IMR-90 (cell line): Measurements from ENCODE around the gene CCNK. TPM values are rescaled to one million over a fixed set of nuclear protein-coding genes. Genes with fewer than 3 reads are reported as not detected.

Experiments used
- ATAC-seq: fragments of 200-7000 bp; cut with Tn5 transposase; 2 replicates; pipeline ENCODE4 v1.9.1; 2020; ENCODE audit warnings: low read depth, mild to moderate bottlenecking, moderate library complexity
- BruUV-seq: library from RNA; stranded (reverse); fragments of 400-500 nt; replicated peaks from 2 replicates; lab custom pipeline; 2021; lab: Mats Ljungman, UMichigan
- CTCF ChIA-PET: fragments of 300-600 bp; formaldehyde crosslinking; extraction: SDS; loops from one replicate; lab custom pipeline; 2021; ENCODE audit warnings: antibody characterized with exemption; lab: Yijun Ruan, JAX
- POLR2A ChIA-PET: fragments of 300-600 bp; sonication (Branson Sonifier 250); formaldehyde crosslinking; loops from one replicate; lab custom pipeline; 2022; ENCODE audit warnings: antibody characterized with exemption; ENCODE audit not compliant: unreplicated experiment; lab: Charles Lee
- DNase-seq: peaks from one replicate; pipeline ENCODE4 v3.0.0; 2013
- H2AFZ ChIP-seq: replicated peaks from 2 replicates; pipeline ENCODE3; 2013; ENCODE audit warnings: low read length, mild to moderate bottlenecking; ENCODE audit not compliant: poor library complexity
- H2AK5ac ChIP-seq: 2 replicates; pipeline ENCODE4 v1.6.1; 2013; ENCODE audit warnings: low read depth, low read length, inconsistent platforms
- H2AK9ac ChIP-seq: replicated peaks from 2 replicates; pipeline ENCODE3; 2013; ENCODE audit warnings: mild to moderate bottlenecking, low read depth, low read length, moderate library complexity; ENCODE audit not compliant: poor library complexity
- H2BK120ac ChIP-seq: 2 replicates; pipeline ENCODE4 v1.6.1; 2013; ENCODE audit warnings: low read depth, low read length, inconsistent platforms
- H2BK15ac ChIP-seq: 3 replicates; pipeline ENCODE4 v1.6.1; 2013; ENCODE audit warnings: low read depth, low read length, inconsistent platforms
- H2BK20ac ChIP-seq: 2 replicates; pipeline ENCODE4 v1.6.1; 2013; ENCODE audit warnings: low read depth, mild to moderate bottlenecking, inconsistent platforms, low read length, moderate library complexity
- H2BK5ac ChIP-seq: 2 replicates; pipeline ENCODE4 v1.6.1; 2013; ENCODE audit warnings: mild to moderate bottlenecking, low read depth, low read length, inconsistent platforms; ENCODE audit not compliant: poor library complexity, severe bottlenecking
- H3K14ac ChIP-seq: replicated peaks from 2 replicates; pipeline ENCODE4 v1.6.1; 2013; ENCODE audit warnings: low read depth, low read length, inconsistent platforms
- H3K18ac ChIP-seq: 2 replicates; pipeline ENCODE4 v1.6.1; 2013; ENCODE audit warnings: low read depth, low read length, control low read depth
- H3K23ac ChIP-seq: 2 replicates; pipeline ENCODE4 v1.6.1; 2013; ENCODE audit warnings: low read depth, low read length, inconsistent platforms
- H3K27ac ChIP-seq: 2 replicates; pipeline ENCODE4 v1.5.1; 2013; ENCODE audit warnings: mild to moderate bottlenecking, control low read depth, low read length; ENCODE audit not compliant: insufficient read depth
- H3K27me3 ChIP-seq: 2 replicates; pipeline ENCODE4 v1.6.1; 2013; ENCODE audit warnings: low read length; ENCODE audit not compliant: control insufficient read depth, insufficient read depth
- H3K36me3 ChIP-seq: 2 replicates; pipeline ENCODE4 v1.6.1; 2013; ENCODE audit warnings: low read length, mixed read lengths; ENCODE audit not compliant: control insufficient read depth, insufficient read depth
- H3K4ac ChIP-seq: 2 replicates; pipeline ENCODE4 v1.6.1; 2013; ENCODE audit warnings: low read depth, low read length, inconsistent platforms
- H3K4me1 ChIP-seq: 2 replicates; pipeline ENCODE4 v1.6.1; 2013; ENCODE audit warnings: low read length, mixed read lengths; ENCODE audit not compliant: control insufficient read depth, insufficient read depth
- H3K4me2 ChIP-seq: 2 replicates; pipeline ENCODE4 v1.6.1; 2013; ENCODE audit warnings: low read depth, mild to moderate bottlenecking, control low read depth, low read length, moderate library complexity
- H3K4me3 ChIP-seq: 2 replicates; pipeline ENCODE4 v1.5.1; 2013; ENCODE audit warnings: low read depth, mild to moderate bottlenecking, control low read depth, low read length, moderate library complexity; ENCODE audit not compliant: insufficient read depth
- H3K56ac ChIP-seq: 2 replicates; pipeline ENCODE4 v1.6.1; 2013; ENCODE audit warnings: low read length, inconsistent platforms; ENCODE audit not compliant: insufficient read depth; ENCODE audit errors: extremely low read depth
- H3K79me1 ChIP-seq, 2 experiments: 2 replicates each; pipeline ENCODE4 v1.6.1; 2013; ENCODE audit warnings: low read length in 2 of 2, inconsistent platforms in 1 of 2, low read depth in 1 of 2
- H3K9ac ChIP-seq: 2 replicates; pipeline ENCODE4 v1.6.1; 2013; ENCODE audit warnings: low read depth, low read length, control low read depth
- H3K9me1 ChIP-seq: 2 replicates; pipeline ENCODE4 v1.6.1; 2013; ENCODE audit warnings: low read length, inconsistent platforms; ENCODE audit not compliant: insufficient read depth
- H3K9me3 ChIP-seq: 2 replicates; pipeline ENCODE4 v1.6.1; 2013; ENCODE audit warnings: low read length; ENCODE audit not compliant: control insufficient read depth, insufficient read depth
- H4K20me1 ChIP-seq: 2 replicates; pipeline ENCODE4 v1.6.1; 2013; ENCODE audit warnings: low read length, inconsistent platforms; ENCODE audit not compliant: insufficient read depth
- H4K5ac ChIP-seq: 2 replicates; pipeline ENCODE4 v1.6.1; 2013; ENCODE audit warnings: mild to moderate bottlenecking, low read depth, low read length, control low read depth
- H4K8ac ChIP-seq, 2 experiments: 2 replicates each; pipeline ENCODE4 v1.6.1; 2013; ENCODE audit warnings: low read depth in 2 of 2, low read length in 2 of 2, control low read depth in 1 of 2, inconsistent platforms in 1 of 2
- H4K91ac ChIP-seq: 2 replicates; pipeline ENCODE4 v1.6.1; 2013; ENCODE audit warnings: low read depth, low read length, inconsistent platforms; ENCODE audit not compliant: insufficient read depth
- BHLHE40 ChIP-seq: fragments of 150-350 bp; IDR thresholded peaks from 2 replicates; pipeline ENCODE4 v1.6.1; 2016; ENCODE audit warnings: mild to moderate bottlenecking, low read depth, low read length
- CEBPB ChIP-seq: IDR thresholded peaks from 2 replicates; pipeline ENCODE4 v1.6.1; 2012; ENCODE audit warnings: low read depth, low read length, improper control_type of control experiment
- CHD1 ChIP-seq: IDR thresholded peaks from 2 replicates; pipeline ENCODE4 v1.6.1; 2012; ENCODE audit warnings: low read depth, low read length, improper control_type of control experiment
- FOS ChIP-seq: fragments of 150-350 bp; IDR thresholded peaks from 2 replicates; pipeline ENCODE4 v1.6.1; 2016; ENCODE audit warnings: low read depth, low read length
- MAZ ChIP-seq: IDR thresholded peaks from 2 replicates; pipeline ENCODE4 v1.6.1; 2012; ENCODE audit warnings: low read depth, mild to moderate bottlenecking, low read length, improper control_type of control experiment, moderate library complexity, borderline replicate concordance
- MXI1 ChIP-seq: IDR thresholded peaks from 2 replicates; pipeline ENCODE4 v1.6.1; 2012; ENCODE audit warnings: low read depth, mild to moderate bottlenecking, low read length, moderate library complexity, borderline replicate concordance
- WGBS, 2 experiments: methylation state at CpG; one replicate each; pipeline versions ENCODE4 v1.1.5 to v1.1.7; 2013; ENCODE audit warnings: missing lambda C conversion rate in 2 of 2; ENCODE audit not compliant: insufficient read length in 1 of 2; ENCODE audit errors: extremely low coverage in 2 of 2; 5-methylcytosine and 5-hydroxymethylcytosine counted together
- dilution Hi-C: fragments of 300-500 bp; cut with HindIII; formaldehyde crosslinking; loops from one replicate; pipeline ENCODE4 v1.14.3; 2018; ENCODE audit warnings: low sequenced_read_pairs; ENCODE audit not compliant: unreplicated experiment
- in situ Hi-C: fragments of 300-500 bp; cut with MboI; formaldehyde crosslinking; loops from 3 replicates; pipeline ENCODE4 v1.14.3; 2019; ENCODE audit warnings: low sequenced_read_pairs, inconsistent platforms, mixed read lengths
- intact Hi-C: fragments of 100-400 bp; cut with micrococcal nuclease; formaldehyde crosslinking; loops from 2 replicates; pipeline ENCODE4 v1.10.0; 2022
- polyA plus RNA-seq, 3 experiments: library from polyadenylated mRNA; depleted of rRNA; stranded (reverse); fragments of >200 nt; gene quantifications; 2 replicates each; pipeline ENCODE4 v1.2.3, GENCODE V29; 2012; ENCODE audit warnings: low replicate concordance in 1 of 3
- total RNA-seq: library from RNA; depleted of rRNA; stranded (reverse); fragments of >200 nt; gene quantifications from 2 replicates; pipeline ENCODE4 v1.2.3, GENCODE V29; 2012
- TF ChIP-seq, protein P1 (sequence below): fragments of 150-350 bp; IDR thresholded peaks from 2 replicates; pipeline ENCODE4 v1.6.1; 2016; ENCODE audit warnings: low read depth, mild to moderate bottlenecking, low read length, moderate library complexity, borderline replicate concordance
- TF ChIP-seq, protein P2 (sequence below): fragments of 150-350 bp; IDR thresholded peaks from 2 replicates; pipeline ENCODE4 v1.6.1; 2017; ENCODE audit warnings: mild to moderate bottlenecking, antibody characterized with exemption, low read length, low read depth
- TF ChIP-seq, protein P3 (sequence below): conservative IDR thresholded peaks from 2 replicates; pipeline ENCODE4 v1.5.1; 2012; ENCODE audit warnings: mild to moderate bottlenecking, low read depth, low read length, improper control_type of control experiment

Gene CCNK
- total and polyA plus RNA-seq, 2 of the 4 experiments (the other 2 are of a cell fraction) = 18.8 to 38.3 TPM

DNA sequence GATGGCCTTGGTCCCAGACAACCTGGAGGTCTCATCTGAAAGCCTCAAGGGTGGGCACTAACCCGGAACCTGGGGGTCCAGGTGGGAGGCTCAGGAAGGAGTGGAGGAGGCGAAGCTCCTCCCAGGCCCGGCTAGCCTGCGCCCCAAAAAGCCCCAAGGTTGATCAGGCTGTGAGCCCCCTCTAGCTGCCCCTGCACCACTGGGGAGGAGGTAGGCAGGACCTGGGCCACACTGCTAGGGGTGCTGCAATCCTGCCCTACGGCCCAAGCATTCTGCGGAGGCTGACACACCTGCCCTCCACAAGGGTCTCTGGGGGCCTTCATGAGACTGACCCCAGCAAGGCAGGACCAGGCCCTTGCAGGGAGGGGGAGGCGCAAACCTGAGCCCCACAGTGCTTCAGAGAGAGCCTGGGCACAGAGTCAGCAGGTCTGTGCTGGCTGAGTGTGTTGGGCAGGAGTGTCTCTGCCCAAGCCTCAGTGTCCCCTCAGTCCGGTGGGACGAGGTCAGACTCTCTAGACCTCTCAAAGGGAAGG lies 70.9 kb downstream of the CCNK start (continued):
- TF ChIP-seq, protein P1, sequence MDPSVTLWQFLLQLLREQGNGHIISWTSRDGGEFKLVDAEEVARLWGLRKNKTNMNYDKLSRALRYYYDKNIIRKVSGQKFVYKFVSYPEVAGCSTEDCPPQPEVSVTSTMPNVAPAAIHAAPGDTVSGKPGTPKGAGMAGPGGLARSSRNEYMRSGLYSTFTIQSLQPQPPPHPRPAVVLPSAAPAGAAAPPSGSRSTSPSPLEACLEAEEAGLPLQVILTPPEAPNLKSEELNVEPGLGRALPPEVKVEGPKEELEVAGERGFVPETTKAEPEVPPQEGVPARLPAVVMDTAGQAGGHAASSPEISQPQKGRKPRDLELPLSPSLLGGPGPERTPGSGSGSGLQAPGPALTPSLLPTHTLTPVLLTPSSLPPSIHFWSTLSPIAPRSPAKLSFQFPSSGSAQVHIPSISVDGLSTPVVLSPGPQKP = no peak
- TF ChIP-seq FOS (no peak), CEBPB (no peak)

DNA sequence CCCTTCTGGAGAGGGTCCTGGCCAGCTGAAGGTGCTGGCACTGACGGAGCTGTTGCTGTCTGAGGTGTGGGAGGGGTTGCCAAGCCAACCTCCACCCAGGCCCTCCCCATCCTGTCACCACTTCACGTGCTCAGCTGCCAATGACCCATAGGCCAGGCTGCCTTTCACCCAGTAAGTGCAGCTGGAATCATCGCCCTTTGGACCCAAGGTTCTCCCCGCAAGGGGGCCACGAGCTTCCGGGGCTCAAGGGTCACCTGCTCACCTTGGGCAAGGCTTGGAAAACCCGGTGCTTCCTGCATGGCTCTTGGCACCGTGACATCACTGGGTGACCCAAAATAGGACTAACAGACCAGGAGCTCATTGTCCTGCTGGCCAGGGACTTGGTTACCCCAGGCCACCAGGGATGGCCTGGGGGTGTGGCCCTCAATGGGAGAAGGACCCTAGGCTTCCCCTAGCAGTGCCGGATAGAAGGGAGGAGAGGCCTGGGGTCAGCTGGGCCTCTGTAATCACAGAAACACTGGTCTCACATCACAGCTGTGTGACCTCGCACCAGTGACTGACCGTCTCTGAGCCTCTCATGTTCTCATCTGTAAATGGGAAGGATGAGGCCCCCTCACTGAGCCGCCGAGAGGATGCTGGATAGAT lies 71.5 kb downstream of the CCNK start:
- H2AK9ac ChIP-seq = no peak overlapping the region
- no peak overlapping the region for H3K27ac ChIP-seq
- BruUV-seq = no TSS peak
- H3K4me3 ChIP-seq = no peak overlapping the region
- H3K4me1 ChIP-seq = peaks cover 3% of the 10 kb centered on the region; the same call in 1 of the 2 replicates
- H2BK15ac ChIP-seq = no peak overlapping the region
- peaks cover 12% of the 10 kb centered on the region for H3K9me1 ChIP-seq
- DNase-seq (no peak), ATAC-seq (no peak; the same call in 1 of the 2 replicates)
- H3K79me1 ChIP-seq = peaks cover 45 to 89% of the 10 kb centered on the region in 2 experiments
- no peak overlapping the region for H3K4me2 ChIP-seq
- 90% methylated on average over 5 of the region's 13 CpGs; no CpG with 5 or more reads in 1 of the 2 experiments for WGBS, 2 experiments
- in situ Hi-C loops = no loop called here
- peaks cover 54% of the 10 kb centered on the region for H4K20me1 ChIP-seq
- no peak overlapping the region for H4K8ac ChIP-seq
- no peak overlapping the region for H3K56ac ChIP-seq
- H2AK5ac ChIP-seq = 0 out of 2 replicates have a peak overlapping the region, but pooled peaks have one; percentile 10
- no peak overlapping the region for H2AFZ ChIP-seq
- no peaks in the 10 kb centered on the region for H3K27me3 ChIP-seq
- no peaks in the 10 kb centered on the region for H3K9me3 ChIP-seq
- POLR2A ChIA-PET = no interaction called here
- CTCF ChIA-PET = no interaction called here
- no peak overlapping the region for H4K91ac ChIP-seq
- no peak overlapping the region for H3K4ac ChIP-seq
- H3K9ac ChIP-seq = no peak overlapping the region
- TF ChIP-seq FOS (no peak), CEBPB (no peak), MXI1 (no peak), CHD1 (no peak), MAZ (no peak), BHLHE40 (no peak)
- TF ChIP-seq, protein P2, sequence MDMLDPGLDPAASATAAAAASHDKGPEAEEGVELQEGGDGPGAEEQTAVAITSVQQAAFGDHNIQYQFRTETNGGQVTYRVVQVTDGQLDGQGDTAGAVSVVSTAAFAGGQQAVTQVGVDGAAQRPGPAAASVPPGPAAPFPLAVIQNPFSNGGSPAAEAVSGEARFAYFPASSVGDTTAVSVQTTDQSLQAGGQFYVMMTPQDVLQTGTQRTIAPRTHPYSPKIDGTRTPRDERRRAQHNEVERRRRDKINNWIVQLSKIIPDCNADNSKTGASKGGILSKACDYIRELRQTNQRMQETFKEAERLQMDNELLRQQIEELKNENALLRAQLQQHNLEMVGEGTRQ = no peak
- TF ChIP-seq, protein P3, sequence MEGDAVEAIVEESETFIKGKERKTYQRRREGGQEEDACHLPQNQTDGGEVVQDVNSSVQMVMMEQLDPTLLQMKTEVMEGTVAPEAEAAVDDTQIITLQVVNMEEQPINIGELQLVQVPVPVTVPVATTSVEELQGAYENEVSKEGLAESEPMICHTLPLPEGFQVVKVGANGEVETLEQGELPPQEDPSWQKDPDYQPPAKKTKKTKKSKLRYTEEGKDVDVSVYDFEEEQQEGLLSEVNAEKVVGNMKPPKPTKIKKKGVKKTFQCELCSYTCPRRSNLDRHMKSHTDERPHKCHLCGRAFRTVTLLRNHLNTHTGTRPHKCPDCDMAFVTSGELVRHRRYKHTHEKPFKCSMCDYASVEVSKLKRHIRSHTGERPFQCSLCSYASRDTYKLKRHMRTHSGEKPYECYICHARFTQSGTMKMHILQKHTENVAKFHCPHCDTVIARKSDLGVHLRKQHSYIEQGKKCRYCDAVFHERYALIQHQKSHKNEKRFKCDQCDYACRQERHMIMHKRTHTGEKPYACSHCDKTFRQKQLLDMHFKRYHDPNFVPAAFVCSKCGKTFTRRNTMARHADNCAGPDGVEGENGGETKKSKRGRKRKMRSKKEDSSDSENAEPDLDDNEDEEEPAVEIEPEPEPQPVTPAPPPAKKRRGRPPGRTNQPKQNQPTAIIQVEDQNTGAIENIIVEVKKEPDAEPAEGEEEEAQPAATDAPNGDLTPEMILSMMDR = no peak
- H3K18ac ChIP-seq = no peak overlapping the region
- no peaks in the 10 kb centered on the region for H3K36me3 ChIP-seq
- H2BK20ac ChIP-seq = no peak overlapping the region
- H2BK5ac ChIP-seq = no peak overlapping the region
- no peak overlapping the region for H4K5ac ChIP-seq
- no peak overlapping the region for H3K23ac ChIP-seq
- no peak overlapping the region for H2BK120ac ChIP-seq
- intact Hi-C loops = no loop called here
- no peak overlapping the region for H3K14ac ChIP-seq
- dilution Hi-C loops = no loop called here
